BJ (cell line): ENCODE results near the gene ADGRA1. TPM values are rescaled to one million over a fixed set of nuclear protein-coding genes. Genes with fewer than 3 reads are reported as not detected.

ENCODE experiments used
- CTCF ChIA-PET: fragments of 350-600 bp; formaldehyde crosslinking; extraction: SDS; loops from one replicate; lab custom pipeline; 2021; ENCODE audit warnings: antibody characterized with exemption, inconsistent platforms; lab: Yijun Ruan, JAX
- POLR2A ChIA-PET: fragments of 300-600 bp; sonication (Branson Sonifier 250); formaldehyde crosslinking; extraction: SDS; loops from one replicate; lab custom pipeline; 2021; ENCODE audit warnings: antibody characterized with exemption; lab: Charles Lee
- DNase-seq: peaks from one replicate; pipeline ENCODE4 v3.0.0-alpha.2; 2011; ENCODE audit warnings: low read depth
- H3K27me3 ChIP-seq: 2 replicates; pipeline ENCODE4 v1.6.0; 2011; ENCODE audit warnings: low read length; ENCODE audit not compliant: control insufficient read depth, insufficient read depth
- H3K36me3 ChIP-seq: 2 replicates; pipeline ENCODE4 v1.5.1; 2011; ENCODE audit warnings: low read length; ENCODE audit not compliant: control insufficient read depth, insufficient read depth
- H3K4me3 ChIP-seq: 2 replicates; pipeline ENCODE4 v1.5.1; 2011; ENCODE audit warnings: low read depth, mild to moderate bottlenecking, control low read depth, low read length
- CTCF ChIP-seq: IDR thresholded peaks from 2 replicates; pipeline ENCODE4 v1.5.1; 2011; ENCODE audit warnings: low read depth, mild to moderate bottlenecking, control low read depth, inconsistent platforms, low read length, moderate library complexity; ENCODE audit not compliant: insufficient read depth
- polyA plus RNA-seq: library from polyadenylated mRNA; depleted of rRNA; stranded (reverse); fragments of >200 nt; gene quantifications from 2 replicates; pipeline ENCODE4 v1.2.3, GENCODE V29; 2011

Gene ADGRA1
- polyA plus RNA-seq, 1 experiment, result not detected

- Histone ChIP-seq H3K36me3 (no peaks in the 10 kb centered on the region), H3K27me3 (no peaks in the 10 kb centered on the region), H3K4me3 (no peak overlapping the region)
- TF ChIP-seq CTCF, result no peak
- no peak for DNase-seq
- ChIA-PET POLR2A (no interaction called here), CTCF (no interaction called here)
Observed at GRCh38 chr10:133166504-133166827, 78.7 kb downstream of the ADGRA1 start.

GRCh38 chr10:133166828-133167692 is 79.3 kb downstream of the ADGRA1 start:
- H3K36me3 ChIP-seq, result no peaks in the 10 kb centered on the region
- H3K27me3 ChIP-seq, result no peaks in the 10 kb centered on the region
- H3K4me3 ChIP-seq, result no peak overlapping the region
- ChIA-PET POLR2A (no interaction called here), CTCF (no interaction called here)
- TF ChIP-seq CTCF, result no peak
- DNase-seq, result no peak

- TF ChIP-seq CTCF, result no peak
- Histone ChIP-seq H3K27me3 (no peaks in the 10 kb centered on the region), H3K36me3 (no peaks in the 10 kb centered on the region), H3K4me3 (no peak overlapping the region)
- ChIA-PET POLR2A (no interaction called here), CTCF (no interaction called here)
- DNase-seq, result no peak
Observed at GRCh38 chr10:133167693-133168616, 80.2 kb downstream of the ADGRA1 start.

- no peak for DNase-seq
- H3K4me3 ChIP-seq, result no peak overlapping the region
- TF ChIP-seq CTCF, result no peak
- CTCF ChIA-PET, result no interaction called here
- no peaks in the 10 kb centered on the region for H3K36me3 ChIP-seq
- no peaks in the 10 kb centered on the region for H3K27me3 ChIP-seq
- POLR2A ChIA-PET, result no interaction called here
Observed at GRCh38 chr10:133168617-133169031, 80.9 kb downstream of the ADGRA1 start.
